ENCODE measurements around the gene MSI2. TPM values are rescaled to one million over a fixed set of nuclear protein-coding genes. Genes with fewer than 3 reads are reported as not detected.

The MSI2 gene
- total and polyA plus RNA-seq, 7 donors = 12.6 to 25.8 (median 21.3) TPM

- TF ChIP-seq POLR2A (IDR thresholded peaks at IDR 0.05) = no peak
- no peak for TF ChIP-seq CTCF (IDR thresholded peaks at IDR 0.05)
- no peak for TF ChIP-seq EP300 (IDR thresholded peaks at IDR 0.05)
- TF ChIP-seq POLR2AphosphoS5 (IDR thresholded peaks at IDR 0.05) = no peak
- intact Hi-C loops (cut with DNase I) = no loop called here
- WGBS, 2 donors = 82 to 92% methylated on average over 3 of the region's 3 CpGs
- Histone ChIP-seq H3K36me3 (no peaks in the 10 kb centered on the region), H3K4me1 (no peaks in the 10 kb centered on the region), H3K27ac (no peak overlapping the region), H3K27me3 (no peaks in the 10 kb centered on the region), H3K9me3 (no peaks in the 10 kb centered on the region), H3K4me3 (no peak overlapping the region)
- DNase-seq = no peak
Measured at GRCh38 chr17:57431415-57431814, 175.1 kb downstream of the MSI2 start.

DNA sequence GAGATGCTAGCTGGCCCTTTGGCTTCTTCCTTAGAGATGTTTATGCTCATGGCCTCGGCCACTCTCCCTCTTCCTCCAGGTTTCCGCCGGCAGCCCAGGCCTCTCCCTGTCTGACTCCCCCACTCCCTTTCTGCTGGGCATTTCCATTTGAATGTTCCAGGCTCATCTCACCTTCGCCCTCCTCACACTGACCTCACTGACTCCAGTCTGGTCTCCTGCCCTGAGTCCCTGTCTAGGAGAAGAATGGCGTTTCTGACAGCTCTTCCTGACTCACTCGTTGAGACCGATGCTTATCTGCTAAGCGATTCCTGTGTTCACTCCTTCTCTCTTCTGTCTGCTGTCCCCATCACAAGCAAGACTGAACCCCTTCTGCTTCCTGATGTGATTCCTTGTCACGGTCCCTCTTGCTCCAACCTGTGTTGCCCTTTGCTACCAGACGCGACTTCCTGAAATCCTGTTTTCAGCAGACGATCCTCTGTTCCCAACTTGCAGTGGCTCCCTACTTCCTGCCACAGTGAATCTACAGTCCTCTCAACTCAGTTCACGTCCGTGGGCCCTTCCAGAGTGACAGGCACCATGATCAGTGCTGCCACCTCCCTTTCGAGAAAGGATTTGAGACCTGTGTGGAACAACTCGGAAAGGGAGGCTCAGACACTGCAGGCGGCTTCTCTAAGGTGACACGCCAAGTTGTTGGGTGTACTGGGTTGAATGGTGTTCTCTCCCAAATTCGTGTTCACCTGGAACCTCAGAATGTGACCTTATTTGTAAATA, 176.4 kb downstream of the MSI2 start:
- Histone ChIP-seq H3K27ac (no peak overlapping the region), H3K36me3 (no peaks in the 10 kb centered on the region), H3K9me3 (no peaks in the 10 kb centered on the region), H3K27me3 (no peaks in the 10 kb centered on the region), H3K4me3 (no peak overlapping the region), H3K4me1 (no peaks in the 10 kb centered on the region)
- TF ChIP-seq POLR2A (IDR thresholded peaks at IDR 0.05) (no peak), CTCF (IDR thresholded peaks at IDR 0.05) (no peak), EP300 (IDR thresholded peaks at IDR 0.05) (no peak), POLR2AphosphoS5 (IDR thresholded peaks at IDR 0.05) (no peak)
- intact Hi-C loops (cut with DNase I) = no loop called here
- no peak for DNase-seq
- 86 to 92% methylated on average over 19 of the region's 19 CpGs for WGBS, 2 donors

DNA sequence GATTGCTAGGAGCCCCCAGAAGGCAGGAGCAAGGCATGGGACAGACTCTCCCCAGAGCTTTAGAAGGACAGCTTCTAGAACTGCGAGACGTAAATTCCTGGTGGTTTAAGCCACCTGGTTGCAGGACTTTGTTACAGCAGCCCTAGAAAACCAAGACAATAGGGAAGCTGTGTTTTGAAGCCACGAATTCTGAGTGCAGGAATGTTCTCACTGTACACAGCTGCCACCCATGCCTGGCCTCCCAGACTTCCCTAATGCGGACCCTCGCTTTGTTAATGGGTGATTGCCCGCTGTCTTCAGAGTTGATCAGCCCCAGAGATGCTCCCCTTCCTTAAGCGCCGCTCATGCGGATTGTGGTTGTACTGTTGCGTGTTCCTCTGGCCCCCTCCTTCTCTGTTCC, 177.1 kb downstream of the MSI2 start:
- Histone ChIP-seq H3K27me3 (no peaks in the 10 kb centered on the region), H3K9me3 (no peaks in the 10 kb centered on the region), H3K27ac (no peak overlapping the region), H3K4me3 (no peak overlapping the region), H3K4me1 (no peaks in the 10 kb centered on the region), H3K36me3 (no peaks in the 10 kb centered on the region)
- intact Hi-C loops (cut with DNase I) = no loop called here
- TF ChIP-seq EP300 (IDR thresholded peaks at IDR 0.05) (no peak), CTCF (IDR thresholded peaks at IDR 0.05) (no peak), POLR2AphosphoS5 (IDR thresholded peaks at IDR 0.05) (no peak), POLR2A (IDR thresholded peaks at IDR 0.05) (no peak)
- WGBS, 2 donors = 81 to 93% methylated on average over 10 of the region's 10 CpGs
- DNase-seq = no peak

- H3K4me3 ChIP-seq = no peak overlapping the region
- WGBS, 2 donors = 98% methylated on average over 1 of the region's 1 CpG
- no peaks in the 10 kb centered on the region for H3K4me1 ChIP-seq
- DNase-seq = no peak
- H3K27me3 ChIP-seq = no peaks in the 10 kb centered on the region
- H3K27ac ChIP-seq = no peak overlapping the region
- intact Hi-C loops (cut with DNase I) = no loop called here
- TF ChIP-seq EP300 (IDR thresholded peaks at IDR 0.05) = no peak
- TF ChIP-seq POLR2AphosphoS5 (IDR thresholded peaks at IDR 0.05) = no peak
- no peak for TF ChIP-seq CTCF (IDR thresholded peaks at IDR 0.05)
- no peak for TF ChIP-seq POLR2A (IDR thresholded peaks at IDR 0.05)
- H3K36me3 ChIP-seq = no peaks in the 10 kb centered on the region
- H3K9me3 ChIP-seq = no peaks in the 10 kb centered on the region
Measured at GRCh38 chr17:57434361-57434760, 178.0 kb downstream of the MSI2 start.

DNA sequence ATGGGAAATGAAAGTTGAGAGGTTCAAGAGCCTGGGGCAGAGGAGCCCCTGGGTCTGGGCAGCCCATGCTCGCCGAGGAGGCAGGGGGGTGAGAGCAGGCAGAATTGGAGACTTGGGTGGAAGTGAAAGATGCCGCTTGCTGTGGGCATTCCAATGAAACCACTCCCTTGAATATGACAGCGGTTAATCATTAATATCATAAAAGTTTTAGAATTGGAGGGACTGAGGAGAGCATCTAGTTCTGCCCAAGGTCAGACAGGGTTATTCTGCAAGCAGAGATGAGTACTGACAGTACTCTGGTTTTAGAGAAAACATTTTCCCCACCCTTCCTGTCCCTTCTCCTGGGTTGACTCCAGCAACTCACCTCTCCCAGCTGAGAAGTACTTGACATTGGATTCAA, 180.2 kb downstream of the MSI2 start:
- intact Hi-C loops (cut with DNase I) = no loop called here
- Histone ChIP-seq H3K4me1 (peaks cover 2 to 19% (median 17%) of the 10 kb centered on the region in 4 donors), H3K4me3 (no peak overlapping the region), H3K27me3 (no peaks in the 10 kb centered on the region), H3K27ac (no peak overlapping the region), H3K9me3 (no peaks in the 10 kb centered on the region), H3K36me3 (no peaks in the 10 kb centered on the region)
- DNase-seq = no peak
- TF ChIP-seq CTCF (IDR thresholded peaks at IDR 0.05) (no peak), POLR2AphosphoS5 (IDR thresholded peaks at IDR 0.05) (no peak), POLR2A (IDR thresholded peaks at IDR 0.05) (no peak), EP300 (IDR thresholded peaks at IDR 0.05) (no peak)
- WGBS, 2 donors = 23 to 69% methylated on average over 4 of the region's 4 CpGs

Measured in sigmoid colon (tissue), 7 donors.